ENCODE data around the gene UBXN7.
"Not testable (repeated sequence)": the region's sequence is repeated elsewhere in the genome, so short reads cannot be mapped to it uniquely, and the experiment has no call there.

UBXN7 gene

DNA sequence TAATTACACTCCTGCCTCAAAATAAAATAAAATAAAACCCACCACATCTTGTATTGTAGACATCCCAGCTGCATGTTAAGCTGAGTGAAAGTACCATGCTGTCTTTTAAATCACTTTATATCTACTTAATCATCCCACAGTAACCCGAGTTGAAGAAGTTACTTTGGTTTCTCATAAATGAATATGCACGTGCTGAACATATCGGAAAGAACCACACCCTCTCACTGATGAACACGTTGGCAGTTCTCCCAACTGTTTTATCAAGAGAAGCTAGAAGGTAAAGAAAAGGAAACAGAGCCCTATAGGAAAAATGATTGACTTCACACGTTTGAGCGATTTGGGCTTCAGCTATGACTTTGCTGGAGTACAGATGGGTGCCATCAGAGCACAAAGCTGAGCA, 78.1 kb downstream of the UBXN7 start:
- Histone ChIP-seq H3K27me3 (ENCODE audit: low read depth, low read length) (no peaks in the 10 kb centered on the region), H3K9me3 (ENCODE audit: control insufficient read depth in 1 of 2, low read length in 2 of 2) (no peaks in the 10 kb centered on the region), H3K27ac (ENCODE audit: low read length) (no peak overlapping the region), H3K4me3 (ENCODE audit: low read depth in 1 of 2, low read length in 2 of 2) (no peak overlapping the region), H3K36me3 (ENCODE audit: control insufficient read depth in 1 of 2, insufficient read depth in 2 of 2, low read length in 2 of 2) (peaks cover 29 to 54% of the 10 kb centered on the region in 2 donors), H3K4me1 (ENCODE audit: control insufficient read depth in 1 of 2, insufficient read depth in 2 of 2, low read length in 2 of 2) (no peaks in the 10 kb centered on the region)

DNA sequence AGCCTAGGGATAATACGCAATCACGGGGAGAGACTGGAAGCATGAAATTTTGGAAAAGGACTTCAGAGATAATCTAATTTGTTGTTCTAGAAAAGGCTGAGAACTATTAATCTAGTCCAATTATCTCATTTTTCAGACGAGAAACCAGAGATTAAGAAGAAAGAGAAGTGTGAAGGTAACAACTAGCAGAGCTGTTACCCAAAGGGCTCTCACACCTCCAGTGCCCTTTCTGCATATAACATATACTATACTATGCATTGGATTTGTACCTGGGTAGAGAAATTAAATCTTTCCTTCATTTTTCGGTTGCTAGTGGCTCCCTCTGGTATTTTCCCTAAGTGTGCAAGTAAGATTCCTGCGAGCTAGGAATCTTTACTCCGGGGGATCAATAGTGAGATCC, 80.7 kb downstream of the UBXN7 start:
- H3K27ac ChIP-seq (ENCODE audit: low read length), result no peak overlapping the region
- peaks cover 22 to 46% of the 10 kb centered on the region in 2 donors for H3K36me3 ChIP-seq (ENCODE audit: control insufficient read depth in 1 of 2, insufficient read depth in 2 of 2, low read length in 2 of 2)
- no peaks in the 10 kb centered on the region for H3K9me3 ChIP-seq (ENCODE audit: control insufficient read depth in 1 of 2, low read length in 2 of 2)
- no peak overlapping the region for H3K4me3 ChIP-seq (ENCODE audit: low read depth in 1 of 2, low read length in 2 of 2)
- no peaks in the 10 kb centered on the region for H3K4me1 ChIP-seq (ENCODE audit: control insufficient read depth in 1 of 2, insufficient read depth in 2 of 2, low read length in 2 of 2)
- H3K27me3 ChIP-seq (ENCODE audit: low read depth, low read length), result no peaks in the 10 kb centered on the region

DNA sequence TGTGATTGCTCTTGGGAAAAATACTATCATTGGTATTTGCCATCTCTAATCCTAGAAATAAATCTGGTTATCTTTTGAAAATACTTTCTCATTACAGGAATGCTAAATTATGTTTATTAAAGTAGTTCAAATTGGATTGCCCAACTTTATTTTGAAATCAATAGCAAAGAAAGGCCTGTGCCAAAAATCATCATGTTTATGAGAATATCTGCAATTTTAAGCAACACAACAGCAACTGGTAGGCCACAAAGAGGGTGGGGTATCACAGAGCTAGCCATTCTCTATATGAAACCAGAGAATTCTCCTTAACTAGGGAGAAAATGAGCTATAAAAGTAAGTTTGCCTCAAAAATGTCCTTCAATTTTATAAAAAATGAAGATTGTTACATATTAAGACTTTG, 82.2 kb downstream of the UBXN7 start:
- H3K27me3 ChIP-seq (ENCODE audit: low read depth, low read length), result no peaks in the 10 kb centered on the region
- H3K9me3 ChIP-seq (ENCODE audit: control insufficient read depth in 1 of 2, low read length in 2 of 2), result no peaks in the 10 kb centered on the region
- H3K4me1 ChIP-seq (ENCODE audit: control insufficient read depth in 1 of 2, insufficient read depth in 2 of 2, low read length in 2 of 2), result no peaks in the 10 kb centered on the region
- H3K27ac ChIP-seq (ENCODE audit: low read length), result no peak overlapping the region
- peaks cover 7 to 38% of the 10 kb centered on the region in 2 donors for H3K36me3 ChIP-seq (ENCODE audit: control insufficient read depth in 1 of 2, insufficient read depth in 2 of 2, low read length in 2 of 2)
- H3K4me3 ChIP-seq (ENCODE audit: low read depth in 1 of 2, low read length in 2 of 2), result no peak overlapping the region

- H3K27ac ChIP-seq (ENCODE audit: low read length), result no peak overlapping the region
- no peaks in the 10 kb centered on the region for H3K4me1 ChIP-seq (ENCODE audit: control insufficient read depth in 1 of 2, insufficient read depth in 2 of 2, low read length in 2 of 2)
- H3K36me3 ChIP-seq (ENCODE audit: control insufficient read depth in 1 of 2, insufficient read depth in 2 of 2, low read length in 2 of 2), result peaks cover 6 to 28% of the 10 kb centered on the region in 2 donors
- no peak overlapping the region for H3K4me3 ChIP-seq (ENCODE audit: low read depth in 1 of 2, low read length in 2 of 2)
- no peaks in the 10 kb centered on the region for H3K9me3 ChIP-seq (ENCODE audit: control insufficient read depth in 1 of 2, low read length in 2 of 2)
- no peaks in the 10 kb centered on the region for H3K27me3 ChIP-seq (ENCODE audit: low read depth, low read length)
Measured at GRCh38 chr3:196348698-196349097, 83.5 kb downstream of the UBXN7 start.

GRCh38 chr3:196344663-196345062, 87.6 kb downstream of the UBXN7 start:
- no peak overlapping the region for H3K4me3 ChIP-seq (ENCODE audit: low read depth in 1 of 2, low read length in 2 of 2)
- no peaks in the 10 kb centered on the region for H3K9me3 ChIP-seq (ENCODE audit: control insufficient read depth in 1 of 2, low read length in 2 of 2)
- no peak overlapping the region for H3K27ac ChIP-seq (ENCODE audit: low read length)
- H3K4me1 ChIP-seq (ENCODE audit: control insufficient read depth in 1 of 2, insufficient read depth in 2 of 2, low read length in 2 of 2), result no peaks in the 10 kb centered on the region
- H3K36me3 ChIP-seq (ENCODE audit: control insufficient read depth in 1 of 2, insufficient read depth in 2 of 2, low read length in 2 of 2), result peaks cover 3 to 17% of the 10 kb centered on the region in 2 donors
- no peaks in the 10 kb centered on the region for H3K27me3 ChIP-seq (ENCODE audit: low read depth, low read length)

- H3K4me1 ChIP-seq (ENCODE audit: control insufficient read depth in 1 of 2, insufficient read depth in 2 of 2, low read length in 2 of 2); H3K9me3 ChIP-seq (ENCODE audit: control insufficient read depth in 1 of 2, low read length in 2 of 2); H3K4me3 ChIP-seq (ENCODE audit: low read depth in 1 of 2, low read length in 2 of 2); H3K27ac ChIP-seq (ENCODE audit: low read length); H3K27me3 ChIP-seq (ENCODE audit: low read depth, low read length): not testable (repeated sequence)
- peaks cover 1 to 12% of the 10 kb centered on the region in 2 donors for H3K36me3 ChIP-seq (ENCODE audit: control insufficient read depth in 1 of 2, insufficient read depth in 2 of 2, low read length in 2 of 2)
Measured at GRCh38 chr3:196343917-196344316, 88.3 kb downstream of the UBXN7 start.

DNA sequence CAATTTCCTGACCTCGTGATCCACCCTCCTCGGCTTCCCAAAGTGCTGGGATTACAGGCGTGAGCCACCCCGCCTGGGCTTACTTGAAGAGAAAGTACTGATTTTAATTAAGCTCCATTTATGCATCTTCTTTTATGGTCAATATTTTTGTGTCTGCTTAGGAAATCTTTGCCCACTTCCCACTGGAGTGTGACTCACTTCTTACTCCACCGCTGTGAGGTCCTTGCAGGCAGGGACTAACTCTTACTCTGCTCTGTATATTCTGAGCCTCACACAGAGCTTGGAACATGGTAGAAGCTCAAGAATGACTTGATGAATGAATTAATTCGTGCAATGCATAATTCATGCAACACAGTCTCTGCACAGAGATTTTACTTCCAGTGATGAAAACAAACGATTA, 91.1 kb downstream of the UBXN7 start:
- peaks cover 0 to 5% of the 10 kb centered on the region in 2 donors for H3K9me3 ChIP-seq (ENCODE audit: control insufficient read depth in 1 of 2, low read length in 2 of 2)
- no peak overlapping the region for H3K27ac ChIP-seq (ENCODE audit: low read length)
- peaks cover 0 to 6% of the 10 kb centered on the region in 2 donors for H3K36me3 ChIP-seq (ENCODE audit: control insufficient read depth in 1 of 2, insufficient read depth in 2 of 2, low read length in 2 of 2)
- no peaks in the 10 kb centered on the region for H3K4me1 ChIP-seq (ENCODE audit: control insufficient read depth in 1 of 2, insufficient read depth in 2 of 2, low read length in 2 of 2)
- H3K4me3 ChIP-seq (ENCODE audit: low read depth in 1 of 2, low read length in 2 of 2), result no peak overlapping the region
- H3K27me3 ChIP-seq (ENCODE audit: low read depth, low read length), result no peaks in the 10 kb centered on the region

DNA sequence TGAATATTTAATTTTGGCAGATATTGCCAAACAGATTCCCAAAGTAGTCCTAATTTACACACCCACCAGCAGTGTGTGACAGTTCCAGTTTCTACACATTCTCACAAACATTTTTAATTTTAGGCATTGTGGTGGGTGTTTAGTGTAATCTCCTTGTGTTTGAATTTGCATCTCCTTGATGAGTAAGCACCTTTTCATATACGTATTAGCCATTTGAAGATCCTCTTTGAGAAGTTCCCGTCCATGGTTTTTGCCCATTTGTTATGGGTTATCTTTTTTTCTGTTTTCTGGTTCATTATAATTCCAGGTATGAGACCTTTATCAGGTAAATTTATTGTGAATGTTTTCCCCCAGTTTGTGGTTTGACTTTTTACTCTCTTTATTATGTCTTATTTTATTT, 91.8 kb downstream of the UBXN7 start:
- Histone ChIP-seq H3K4me3 (ENCODE audit: low read depth in 1 of 2, low read length in 2 of 2) (no peak overlapping the region), H3K4me1 (ENCODE audit: control insufficient read depth in 1 of 2, insufficient read depth in 2 of 2, low read length in 2 of 2) (no peaks in the 10 kb centered on the region), H3K27me3 (ENCODE audit: low read depth, low read length) (no peaks in the 10 kb centered on the region), H3K27ac (ENCODE audit: low read length) (no peak overlapping the region), H3K9me3 (ENCODE audit: control insufficient read depth in 1 of 2, low read length in 2 of 2) (peaks cover 0 to 5% of the 10 kb centered on the region in 2 donors), H3K36me3 (ENCODE audit: control insufficient read depth in 1 of 2, insufficient read depth in 2 of 2, low read length in 2 of 2) (peaks cover 0 to under 1% of the 10 kb centered on the region in 2 donors)

DNA sequence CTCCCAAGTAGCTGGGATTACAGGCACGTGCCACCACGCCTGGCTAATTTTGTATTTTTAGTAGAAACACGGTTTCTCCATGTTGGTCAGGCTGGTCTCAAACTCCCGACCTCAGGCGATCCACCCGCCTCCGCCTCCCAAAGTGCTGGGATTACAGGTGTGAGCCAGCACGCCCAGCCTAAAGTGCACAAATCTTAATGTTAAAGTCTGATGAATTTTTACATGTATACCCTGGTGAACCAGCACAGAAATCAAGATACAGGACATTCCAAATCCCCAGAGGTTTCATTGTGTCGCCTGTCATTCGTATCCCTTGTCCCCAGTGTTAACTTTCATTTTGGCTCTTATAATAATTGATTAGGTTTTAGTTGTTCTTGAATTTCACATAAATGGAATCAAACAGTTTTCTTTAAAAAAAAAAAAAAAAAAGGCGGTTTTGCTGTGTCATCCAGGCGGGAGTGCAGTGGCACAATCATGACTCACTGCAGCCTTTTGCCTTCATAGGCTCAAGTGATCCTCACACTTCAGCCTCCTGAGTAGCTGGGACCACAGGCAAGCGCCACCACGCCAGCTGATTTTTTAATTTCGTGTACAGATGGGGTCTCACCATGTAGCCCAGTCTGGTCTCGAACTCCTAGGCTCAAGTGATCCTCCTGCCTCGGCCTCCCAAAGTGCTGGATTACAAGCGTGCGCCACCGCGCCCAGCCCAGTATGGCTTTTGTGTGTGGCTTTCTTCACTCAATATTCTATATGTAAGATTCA, 92.6 kb downstream of the UBXN7 start:
- H3K4me1 ChIP-seq (ENCODE audit: control insufficient read depth in 1 of 2, insufficient read depth in 2 of 2, low read length in 2 of 2), result no peaks in the 10 kb centered on the region
- H3K9me3 ChIP-seq (ENCODE audit: control insufficient read depth in 1 of 2, low read length in 2 of 2), result peaks cover 0 to 5% of the 10 kb centered on the region in 2 donors
- H3K27me3 ChIP-seq (ENCODE audit: low read depth, low read length), result no peaks in the 10 kb centered on the region
- no peak overlapping the region for H3K4me3 ChIP-seq (ENCODE audit: low read depth in 1 of 2, low read length in 2 of 2)
- no peaks in the 10 kb centered on the region for H3K36me3 ChIP-seq (ENCODE audit: control insufficient read depth in 1 of 2, insufficient read depth in 2 of 2, low read length in 2 of 2)
- no peak overlapping the region for H3K27ac ChIP-seq (ENCODE audit: low read length)

GRCh38 chr3:196339044-196339443, 93.2 kb downstream of the UBXN7 start:
- no peak overlapping the region for H3K4me3 ChIP-seq (ENCODE audit: low read depth in 1 of 2, low read length in 2 of 2)
- H3K27me3 ChIP-seq (ENCODE audit: low read depth, low read length), result no peaks in the 10 kb centered on the region
- H3K4me1 ChIP-seq (ENCODE audit: control insufficient read depth in 1 of 2, insufficient read depth in 2 of 2, low read length in 2 of 2), result no peaks in the 10 kb centered on the region
- H3K9me3 ChIP-seq (ENCODE audit: control insufficient read depth in 1 of 2, low read length in 2 of 2), result peaks cover 0 to 5% of the 10 kb centered on the region in 2 donors
- no peaks in the 10 kb centered on the region for H3K36me3 ChIP-seq (ENCODE audit: control insufficient read depth in 1 of 2, insufficient read depth in 2 of 2, low read length in 2 of 2)
- H3K27ac ChIP-seq (ENCODE audit: low read length), result no peak overlapping the region

DNA sequence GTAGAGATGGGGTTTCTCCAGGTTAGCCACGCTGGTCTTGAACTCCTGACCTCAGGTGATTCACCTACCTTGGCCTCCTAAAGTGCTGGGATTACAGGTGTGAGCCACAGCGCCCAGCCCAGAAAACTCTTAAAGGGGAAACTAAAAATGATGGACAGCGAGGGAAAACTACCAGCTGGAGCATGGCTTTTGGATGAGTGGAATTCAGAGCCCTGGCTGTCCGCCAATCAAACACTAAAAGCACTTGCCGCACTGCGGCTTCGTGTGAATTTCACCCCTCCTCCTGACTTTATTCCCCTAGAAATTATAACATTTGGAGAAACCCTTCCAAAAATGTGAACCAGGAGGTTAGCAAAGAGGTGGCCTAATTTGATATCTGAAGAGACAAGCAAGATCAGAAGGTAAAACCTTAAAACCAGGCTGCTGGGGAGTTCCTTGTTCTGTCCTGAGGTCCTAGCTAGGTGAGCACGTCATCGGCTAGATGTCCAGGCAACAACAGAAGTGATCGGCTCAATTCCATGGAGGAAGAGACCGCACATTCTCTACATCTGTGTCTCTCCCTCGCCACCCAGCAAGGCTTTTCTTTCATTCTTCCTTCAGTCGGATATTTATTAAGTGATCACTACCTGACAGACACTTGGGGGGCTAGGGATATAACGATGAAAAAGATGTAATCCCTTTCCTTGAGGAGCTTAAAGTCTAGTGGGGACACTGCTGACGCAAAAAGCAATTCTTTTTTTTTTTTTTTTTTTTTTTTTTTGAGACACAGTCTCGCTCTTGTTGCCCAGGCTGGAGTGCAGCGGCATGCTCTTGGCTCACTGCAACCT, 95.7 kb downstream of the UBXN7 start:
- Histone ChIP-seq H3K9me3 (ENCODE audit: control insufficient read depth in 1 of 2, low read length in 2 of 2) (peaks cover 0 to 5% of the 10 kb centered on the region in 2 donors), H3K4me1 (ENCODE audit: control insufficient read depth in 1 of 2, insufficient read depth in 2 of 2, low read length in 2 of 2) (no peaks in the 10 kb centered on the region), H3K36me3 (ENCODE audit: control insufficient read depth in 1 of 2, insufficient read depth in 2 of 2, low read length in 2 of 2) (no peaks in the 10 kb centered on the region), H3K27ac (ENCODE audit: low read length) (no peak overlapping the region), H3K27me3 (ENCODE audit: low read depth, low read length) (no peaks in the 10 kb centered on the region), H3K4me3 (ENCODE audit: low read depth in 1 of 2, low read length in 2 of 2) (no peak overlapping the region)
